Activated naive CD4-positive, alpha-beta T cell treated with anti-CD3 and anti-CD28 coated beads, Interleukin-2, amount 50 U/mL, for 16 hours (primary cell): ENCODE data around the gene TNXB.

Experiments
- DNase-seq: peaks from one replicate; pipeline ENCODE4 v3.0.0-alpha.2; 2020

Gene TNXB

GRCh38 chr6:32137454-32137853 lies 28.3 kb upstream of the TNXB start:
- DNase-seq: no peak

DNA sequence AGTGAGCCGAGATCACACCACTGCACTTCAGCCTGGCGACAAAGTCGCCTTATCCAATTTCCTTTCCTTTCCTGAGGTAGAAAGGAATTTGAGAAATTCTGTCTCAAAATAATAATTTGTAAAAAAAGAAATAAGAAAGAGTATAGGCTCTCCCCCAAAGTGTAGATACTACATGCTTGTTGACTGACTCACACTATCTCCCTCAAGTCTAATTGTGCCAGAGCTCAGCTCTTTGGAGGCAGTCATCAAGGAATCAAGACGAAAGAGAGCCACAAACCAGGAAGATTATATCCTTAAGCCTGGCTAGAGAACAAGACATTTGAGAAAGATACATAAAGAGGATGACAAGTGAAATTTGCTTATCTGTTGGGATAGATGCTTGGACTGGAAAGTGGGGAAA lies 24.6 kb upstream of the TNXB start:
- DNase-seq: no peak

- DNase-seq: no peak
These were observed 23.0 kb upstream of the TNXB start for GRCh38 chr6:32132110-32132509.

- no peak for DNase-seq
These were observed 22.4 kb upstream of the TNXB start for GRCh38 chr6:32131439-32131948.

DNA sequence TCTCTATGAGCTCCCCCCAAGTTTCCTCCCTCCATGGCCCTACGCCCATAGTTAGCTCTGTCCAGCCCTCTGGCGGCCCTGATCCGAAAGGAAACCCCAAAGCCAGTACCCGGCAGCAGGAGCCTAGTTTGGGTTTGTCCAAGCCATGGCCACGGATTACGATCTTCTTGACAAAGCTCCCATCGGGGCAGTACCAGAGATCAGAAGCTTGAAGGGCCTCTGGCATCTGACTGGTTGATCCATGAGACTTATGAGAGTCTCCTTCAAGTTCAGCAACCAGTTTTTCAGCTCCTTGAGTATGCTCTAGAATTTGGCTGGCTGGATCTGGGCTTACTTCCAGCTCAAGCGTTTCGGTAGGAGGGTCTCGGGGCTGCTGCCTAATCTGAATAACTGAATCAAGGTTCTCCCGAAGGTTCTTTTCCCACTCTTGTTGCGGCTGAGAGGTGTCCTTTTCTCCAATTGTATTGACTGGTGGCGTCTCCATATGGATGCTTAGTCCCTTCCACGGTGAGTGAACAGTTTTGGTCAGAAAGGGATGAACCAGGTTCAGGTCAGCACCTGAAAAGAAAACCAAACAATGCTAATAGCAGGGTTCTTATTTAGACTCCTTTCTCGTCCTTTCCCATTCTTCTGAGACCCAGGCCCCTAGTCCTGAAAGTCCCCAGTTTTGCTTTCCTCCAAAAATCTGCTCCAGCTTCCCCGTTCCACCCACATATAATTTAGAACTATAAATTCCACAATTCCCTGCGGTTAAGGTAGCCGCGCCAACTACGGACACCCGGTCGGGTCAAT lies 20.4 kb upstream of the TNXB start:
- no peak for DNase-seq

DNA sequence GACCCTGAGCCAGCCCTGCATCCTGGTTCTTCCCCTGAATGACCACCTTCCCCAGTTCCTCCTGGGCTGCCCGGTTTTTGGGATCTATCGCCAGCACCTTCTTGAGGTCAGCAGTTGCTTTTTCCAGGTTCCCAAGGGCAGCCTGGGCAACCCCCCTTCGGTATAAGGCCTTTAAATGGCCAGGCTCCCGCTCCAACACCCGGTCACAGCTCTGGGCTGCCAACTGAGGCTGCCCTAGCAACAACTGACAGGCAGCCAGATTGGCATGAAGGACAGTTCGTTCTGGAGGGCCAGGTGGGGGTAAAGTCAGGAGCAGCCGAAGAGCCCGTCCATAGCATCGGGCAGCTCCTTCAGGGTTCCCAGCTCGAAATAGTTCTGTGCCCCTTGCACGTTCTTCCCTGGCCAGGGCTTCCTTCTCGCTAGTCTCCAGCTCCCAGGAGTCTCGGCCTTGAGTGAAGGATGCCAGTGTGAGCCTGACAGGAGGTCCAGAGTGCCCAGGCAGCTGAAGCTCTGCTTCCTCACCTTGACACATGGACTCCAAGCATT lies 19.7 kb upstream of the TNXB start:
- no peak for DNase-seq

DNA sequence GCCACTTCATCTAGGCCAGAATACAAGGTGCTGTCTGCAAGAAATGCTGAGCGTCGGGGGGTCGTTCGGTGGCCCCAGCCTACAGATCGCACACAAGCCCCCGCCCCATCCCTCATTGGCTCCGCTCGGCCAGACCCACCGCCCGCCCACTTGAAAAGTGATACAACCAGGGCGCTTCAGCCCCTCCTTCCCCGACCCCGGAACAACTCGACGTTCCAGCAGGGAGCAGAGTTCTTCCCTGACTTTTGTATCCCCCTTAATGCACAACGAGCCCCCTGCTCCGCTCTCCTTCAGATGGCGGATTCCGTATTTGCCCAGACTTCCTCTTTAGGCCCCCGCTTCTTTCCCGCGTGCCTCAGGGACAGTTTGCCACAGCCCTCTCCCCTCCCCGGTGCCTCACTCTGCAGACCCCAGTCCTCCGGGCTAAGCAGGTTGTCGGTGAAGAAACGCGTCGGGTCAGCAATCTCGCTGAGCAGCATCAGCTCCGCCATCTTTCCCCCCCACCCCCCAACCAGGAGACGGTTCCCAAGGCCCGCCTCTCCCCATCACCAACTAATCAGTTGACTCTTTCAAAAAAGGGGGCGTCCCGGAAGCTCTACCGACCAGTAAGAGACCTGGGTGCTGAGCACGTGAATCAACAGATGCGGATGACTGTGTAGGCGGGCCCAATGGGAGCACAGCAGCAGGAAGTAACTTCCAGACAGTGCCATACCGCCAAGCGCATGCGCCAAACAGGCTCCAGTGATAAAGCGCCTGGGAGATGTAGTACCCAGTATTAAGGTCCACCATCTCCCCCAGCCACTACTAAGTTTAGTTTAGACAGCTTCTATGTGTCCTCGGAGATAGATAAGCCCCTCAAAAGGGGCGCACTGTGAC lies 18.8 kb upstream of the TNXB start, which contains the start of gene ATF6B:
TSS of gene ATF6B (minus strand) at position 530 of the 876 bp plus-strand sequence. CDS start at position 491, 39 bp downstream.
- peak; percentile 98 for DNase-seq

GRCh38 chr6:32127409-32127716 lies 18.2 kb upstream of the TNXB start:
- DNase-seq: no peak

DNA sequence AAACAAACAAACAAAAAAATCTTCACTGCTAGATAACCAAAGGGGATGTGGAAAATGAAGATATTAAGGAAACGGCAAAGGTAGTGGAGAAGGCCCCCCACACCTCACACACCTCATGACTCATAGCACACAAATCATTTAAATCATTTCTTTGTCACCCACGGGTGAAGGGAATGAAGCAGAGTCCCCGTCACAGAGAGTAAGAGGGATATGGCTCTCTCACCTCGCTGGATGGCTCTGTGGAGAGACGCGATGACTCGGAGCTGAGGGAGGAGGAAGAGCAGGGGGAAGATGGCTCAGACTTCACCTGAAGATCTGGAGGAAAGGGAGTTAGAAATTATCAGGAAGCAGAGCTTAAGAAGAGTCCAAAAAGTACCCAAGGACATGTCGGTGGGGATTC lies 17.7 kb upstream of the TNXB start:
- DNase-seq: no peak

DNA sequence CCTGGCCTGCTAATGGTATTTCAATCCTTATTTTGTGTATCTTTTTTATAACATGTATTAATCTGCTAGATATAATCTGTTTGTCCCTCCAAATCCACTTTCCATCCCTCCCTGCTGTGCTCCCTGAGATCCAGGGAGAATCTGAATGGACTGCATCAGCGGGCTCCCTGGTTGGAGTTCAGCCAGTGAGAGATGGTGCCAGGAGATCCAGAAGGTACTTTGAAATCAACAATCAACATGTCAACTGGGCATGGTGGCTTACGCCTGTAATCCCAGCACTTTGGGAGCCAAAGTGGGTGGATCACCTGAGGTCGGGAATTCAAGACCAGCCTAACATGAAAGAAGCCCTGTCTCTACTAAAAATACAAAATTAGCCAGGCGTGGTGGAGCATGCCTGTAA lies 14.5 kb upstream of the TNXB start:
- DNase-seq: no peak

DNA sequence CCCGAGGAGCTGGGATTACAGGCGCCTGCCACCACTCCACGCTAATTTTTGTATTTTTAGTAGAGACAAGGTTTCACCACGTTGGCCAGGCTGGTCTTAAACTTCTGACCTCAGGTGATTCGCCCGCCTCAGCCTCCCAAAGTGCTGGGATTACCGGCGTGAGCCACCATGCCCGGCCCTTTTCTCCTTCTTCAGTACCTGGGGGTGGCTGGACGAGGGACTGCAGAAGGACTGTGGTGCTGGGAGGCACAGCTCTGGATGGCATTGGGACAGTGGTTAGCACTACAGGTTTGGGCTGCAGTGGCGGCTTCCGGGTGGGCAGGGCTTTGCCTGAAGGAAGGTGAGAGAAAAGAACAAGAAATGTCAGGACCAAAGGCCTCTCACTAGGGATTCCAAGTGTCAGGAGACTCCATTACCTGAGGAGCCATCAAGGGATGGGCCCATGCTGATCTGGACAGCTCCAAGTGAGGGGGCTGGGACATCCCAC lies 11.5 kb upstream of the TNXB start:
- DNase-seq: no peak

- peak; percentile 69 for DNase-seq
These were observed 9.9 kb upstream of the TNXB start for GRCh38 chr6:32118782-32119628.

- no peak for DNase-seq
These were observed 8.3 kb upstream of the TNXB start for GRCh38 chr6:32117461-32117860.

GRCh38 chr6:32116674-32117073 lies 7.5 kb upstream of the TNXB start:
- no peak for DNase-seq

DNA sequence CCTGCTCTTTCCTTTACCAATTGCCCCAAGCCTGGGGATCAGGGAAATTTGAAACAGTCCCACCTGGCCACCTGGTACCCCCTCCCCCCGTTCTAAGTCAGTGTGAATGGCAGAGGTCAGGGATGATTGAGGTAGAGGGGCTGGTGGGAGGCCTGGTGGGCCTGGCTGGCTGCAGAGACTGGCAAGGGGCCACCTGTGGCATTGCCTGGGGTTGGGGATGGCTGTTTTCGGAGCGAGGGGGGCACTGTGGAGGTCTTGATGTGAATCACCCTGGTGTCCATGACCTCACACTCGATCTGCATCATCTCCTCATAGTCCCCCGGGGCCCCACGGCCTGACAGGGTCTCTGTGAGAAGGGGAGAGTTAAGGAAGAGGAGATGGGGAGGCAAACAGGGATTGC lies 6.5 kb upstream of the TNXB start:
- no peak for DNase-seq

- DNase-seq: no peak
These were observed 5.7 kb upstream of the TNXB start for GRCh38 chr6:32114796-32115195.

GRCh38 chr6:32113386-32114352 lies 4.5 kb upstream of the TNXB start:
- no peak for DNase-seq

GRCh38 chr6:32112431-32112980 lies 3.4 kb upstream of the TNXB start:
- DNase-seq: no peak

DNA sequence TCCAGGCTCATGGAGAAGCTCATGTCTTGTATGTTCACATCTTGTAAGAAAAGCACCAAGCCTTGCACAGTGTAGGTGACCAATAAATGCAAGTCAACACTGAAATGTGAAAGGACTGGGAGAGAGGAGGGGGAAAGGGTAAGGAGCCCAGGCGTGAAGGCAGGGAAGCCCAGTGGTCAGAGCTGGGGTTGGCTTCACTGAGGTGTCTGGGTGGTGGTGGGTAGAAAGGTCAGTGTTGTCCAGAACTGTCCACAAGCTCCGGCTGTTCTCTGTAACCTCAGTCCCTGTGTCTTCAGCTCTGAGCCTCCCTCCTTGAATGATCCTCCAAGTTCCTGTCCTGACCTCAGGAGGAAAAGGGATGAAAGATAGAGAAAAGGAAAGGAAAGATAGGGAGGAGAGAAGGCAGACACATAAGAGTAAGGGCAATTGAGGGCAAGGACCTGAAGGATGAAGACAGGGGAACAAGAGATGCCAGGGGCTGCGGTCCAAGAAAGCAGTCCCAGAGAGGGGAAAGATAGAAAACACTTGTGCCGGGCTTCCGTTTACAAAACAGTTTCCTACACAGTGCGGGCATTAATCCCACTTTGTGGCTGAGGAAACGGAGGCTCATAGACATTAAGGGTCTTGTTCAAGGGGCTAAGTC lies 2.4 kb upstream of the TNXB start:
- DNase-seq: no peak

- DNase-seq: no peak
These were observed 1.5 kb upstream of the TNXB start for GRCh38 chr6:32110632-32111031.

GRCh38 chr6:32109765-32110160 lies 625 bp upstream of the TNXB start:
- DNase-seq: no peak
